Chondrocyte (in vitro differentiated cells): ENCODE results near the gene SMARCD1. TPM values are rescaled to one million over a fixed set of nuclear protein-coding genes. Genes with fewer than 3 reads are reported as not detected.

Source experiments
- DNase-seq: peaks from one replicate; pipeline ENCODE4 v3.0.0; 2021; ENCODE audit warnings: mixed read lengths, low spot score
- H3K27ac Mint-ChIP-seq: one replicate; pipeline ENCODE4 v1.8.0; 2021; ENCODE audit warnings: mild to moderate bottlenecking, moderate library complexity, mixed read lengths; ENCODE audit not compliant: unreplicated experiment
- H3K27me3 Mint-ChIP-seq: 2 replicates; pipeline ENCODE4 v1.8.0; 2021; ENCODE audit warnings: low read depth, mixed read lengths
- H3K36me3 Mint-ChIP-seq: 2 replicates; pipeline ENCODE4 v1.8.0; 2021; ENCODE audit warnings: low read depth, mixed read lengths
- H3K4me1 Mint-ChIP-seq: 2 replicates; pipeline ENCODE4 v1.8.0; 2021; ENCODE audit warnings: low read depth, mild to moderate bottlenecking, mixed read lengths
- H3K4me3 Mint-ChIP-seq: one replicate; pipeline ENCODE4 v1.8.0; 2021; ENCODE audit warnings: mild to moderate bottlenecking, moderate library complexity, mixed read lengths; ENCODE audit not compliant: unreplicated experiment
- H3K9me3 Mint-ChIP-seq: 2 replicates; pipeline ENCODE4 v1.8.0; 2021; ENCODE audit warnings: low read depth, mixed read lengths
- CTCF ChIP-seq: fragments of 200-600 bp; sonication (generic); IDR thresholded peaks from 2 replicates; pipeline ENCODE4 v1.5.0; 2021; ENCODE audit warnings: antibody characterized with exemption, mild to moderate bottlenecking, moderate library complexity
- total RNA-seq: library from RNA; stranded (reverse); gene quantifications from 3 replicates; pipeline ENCODE4 v1.2.1, GENCODE V29; 2021

Gene SMARCD1
- total RNA-seq, 1 donor from 2014 or later: 55.7 TPM

GRCh38 chr12:50110127-50110761 is 25.1 kb downstream of the SMARCD1 start:
- peak overlapping the region; percentile 95 for H3K27ac Mint-ChIP-seq
- no peak for TF ChIP-seq CTCF
- no peak overlapping the region for H3K4me3 Mint-ChIP-seq
- H3K36me3 Mint-ChIP-seq: peaks cover 2% of the 10 kb centered on the region
- no peaks in the 10 kb centered on the region for H3K9me3 Mint-ChIP-seq
- H3K4me1 Mint-ChIP-seq: peaks cover 27% of the 10 kb centered on the region
- DNase-seq: peak; percentile 39
- H3K27me3 Mint-ChIP-seq: no peaks in the 10 kb centered on the region

GRCh38 chr12:50110762-50111351 is 25.7 kb downstream of the SMARCD1 start:
- TF ChIP-seq CTCF: no peak
- Mint-ChIP-seq H3K27ac (peak overlapping the region; percentile 95), H3K27me3 (no peaks in the 10 kb centered on the region), H3K4me1 (peaks cover 31% of the 10 kb centered on the region), H3K4me3 (peak overlapping the region; percentile 68), H3K36me3 (peaks cover 5% of the 10 kb centered on the region), H3K9me3 (no peaks in the 10 kb centered on the region)
- DNase-seq: peak; percentile 82

- no peak for DNase-seq
- H3K4me3 Mint-ChIP-seq: peak overlapping the region; percentile 68
- peak overlapping the region; percentile 95 for H3K27ac Mint-ChIP-seq
- no peak for TF ChIP-seq CTCF
- H3K9me3 Mint-ChIP-seq: no peaks in the 10 kb centered on the region
- peaks cover 32% of the 10 kb centered on the region for H3K4me1 Mint-ChIP-seq
- no peaks in the 10 kb centered on the region for H3K27me3 Mint-ChIP-seq
- peaks cover 5% of the 10 kb centered on the region for H3K36me3 Mint-ChIP-seq
Measured at GRCh38 chr12:50111395-50111692, 26.2 kb downstream of the SMARCD1 start.

- peak; percentile 99 for TF ChIP-seq CTCF
- Mint-ChIP-seq H3K4me3 (peak within 1 kb of the TSS; percentile 93), H3K9me3 (no peaks in the 10 kb centered on the region)
Measured at GRCh38 chr12:50111693-50112455, 26.7 kb downstream of the SMARCD1 start, which contains the start of gene COX14. Gene COX14 (plus strand): TSS chr12:50112236. CDS start chr12:50120044, 7,808 bp downstream.

GRCh38 chr12:50112456-50113218 is 27.5 kb downstream of the SMARCD1 start:
- Mint-ChIP-seq H3K4me1 (peaks cover 36% of the 10 kb centered on the region), H3K27me3 (no peaks in the 10 kb centered on the region), H3K9me3 (no peaks in the 10 kb centered on the region), H3K36me3 (peaks cover 5% of the 10 kb centered on the region), H3K4me3 (peak overlapping the region; percentile 93), H3K27ac (peak overlapping the region; percentile 95)
- TF ChIP-seq CTCF: no peak
- DNase-seq: peak; percentile 35

More at GRCh38 chr12:50111693-50112455, 26.7 kb downstream of the SMARCD1 start, which contains the start of gene COX14:
- Mint-ChIP-seq H3K27me3 (no peaks in the 10 kb centered on the region), H3K27ac (peak within 1 kb of the TSS; percentile 95), H3K4me1 (peaks cover 32% of the 10 kb centered on the region), H3K36me3 (peaks cover 5% of the 10 kb centered on the region)
- peak; percentile 100 for DNase-seq
